ENCODE data around the gene SEZ6L.

The SEZ6L gene

GRCh38 chr22:26385164-26385563 lies 215.9 kb downstream of the SEZ6L start:
- Histone ChIP-seq H2AFZ (ENCODE audit: low read length) (no peak overlapping the region), H4K20me1 (ENCODE audit: insufficient read depth, low read length) (no peaks in the 10 kb centered on the region), H3K4me1 (ENCODE audit: insufficient read depth, low read length, severe bottlenecking) (peaks cover 10% of the 10 kb centered on the region), H3K4me2 (ENCODE audit: low read length) (no peak overlapping the region), H3K27ac (ENCODE audit: low read depth, low read length, poor library complexity, severe bottlenecking) (no peak overlapping the region), H3K9me3 (ENCODE audit: low read length) (no peaks in the 10 kb centered on the region), H3K4me3 (ENCODE audit: low read depth, low read length, poor library complexity, severe bottlenecking) (no peak overlapping the region), H3K36me3 (ENCODE audit: insufficient read depth, low read length) (no peaks in the 10 kb centered on the region), H3K9ac (ENCODE audit: low read length) (no peak overlapping the region), H3K79me2 (ENCODE audit: insufficient read depth, low read length) (no peaks in the 10 kb centered on the region), H3K9me2 (ENCODE audit: low read depth, low read length) (no peaks in the 10 kb centered on the region; the same call in 1 of the 2 replicates), H3K27me3 (ENCODE audit: insufficient read depth, low read length) (peaks cover 4% of the 10 kb centered on the region; the same call in 1 of the 2 replicates), H3F3A (ENCODE audit: insufficient read depth, low read length) (no peaks in the 10 kb centered on the region)
- no peak for TF ChIP-seq EZH2 (IDR thresholded peaks at IDR 0.05; ENCODE audit: borderline replicate concordance, low read length)
- TF ChIP-seq CTCF (IDR thresholded peaks at IDR 0.05; ENCODE audit: low read length), result no peak

DNA sequence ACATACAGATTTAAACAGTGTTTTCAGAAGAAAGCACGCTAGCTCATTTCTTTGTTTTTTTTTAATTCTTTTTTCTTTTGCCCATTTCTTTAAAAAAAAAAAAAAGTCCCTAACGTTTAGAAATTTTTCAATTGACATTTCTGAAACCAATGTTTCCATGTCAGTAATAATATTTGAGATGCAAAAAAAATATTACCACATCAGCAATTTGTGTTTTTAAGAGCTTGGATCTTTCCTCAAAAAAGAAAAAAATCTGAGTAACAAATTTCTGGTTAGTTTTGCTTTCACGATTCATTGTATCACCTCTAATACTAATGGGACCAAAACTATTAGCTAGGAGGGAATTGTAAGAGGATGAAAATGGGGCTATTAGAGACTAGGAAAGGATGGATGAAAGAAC lies 219.9 kb downstream of the SEZ6L start:
- peaks cover 4% of the 10 kb centered on the region; the same call in 1 of the 2 replicates for H3K27me3 ChIP-seq (ENCODE audit: insufficient read depth, low read length)
- peaks cover 10% of the 10 kb centered on the region for H3K4me1 ChIP-seq (ENCODE audit: insufficient read depth, low read length, severe bottlenecking)
- H3K9ac ChIP-seq (ENCODE audit: low read length), result no peak overlapping the region
- no peaks in the 10 kb centered on the region for H3K36me3 ChIP-seq (ENCODE audit: insufficient read depth, low read length)
- H4K20me1 ChIP-seq (ENCODE audit: insufficient read depth, low read length), result no peaks in the 10 kb centered on the region
- no peaks in the 10 kb centered on the region for H3K9me3 ChIP-seq (ENCODE audit: low read length)
- H3K4me2 ChIP-seq (ENCODE audit: low read length), result no peak overlapping the region
- H3K4me3 ChIP-seq (ENCODE audit: low read depth, low read length, poor library complexity, severe bottlenecking), result no peak overlapping the region
- H3F3A ChIP-seq (ENCODE audit: insufficient read depth, low read length), result no peaks in the 10 kb centered on the region
- H3K27ac ChIP-seq (ENCODE audit: low read depth, low read length, poor library complexity, severe bottlenecking), result no peak overlapping the region
- H3K9me2 ChIP-seq (ENCODE audit: low read depth, low read length), result no peaks in the 10 kb centered on the region; the same call in 1 of the 2 replicates
- TF ChIP-seq CTCF (IDR thresholded peaks at IDR 0.05; ENCODE audit: low read length) (no peak), EZH2 (IDR thresholded peaks at IDR 0.05; ENCODE audit: borderline replicate concordance, low read length) (no peak)
- H2AFZ ChIP-seq (ENCODE audit: low read length), result no peak overlapping the region
- no peaks in the 10 kb centered on the region for H3K79me2 ChIP-seq (ENCODE audit: insufficient read depth, low read length)

DNA sequence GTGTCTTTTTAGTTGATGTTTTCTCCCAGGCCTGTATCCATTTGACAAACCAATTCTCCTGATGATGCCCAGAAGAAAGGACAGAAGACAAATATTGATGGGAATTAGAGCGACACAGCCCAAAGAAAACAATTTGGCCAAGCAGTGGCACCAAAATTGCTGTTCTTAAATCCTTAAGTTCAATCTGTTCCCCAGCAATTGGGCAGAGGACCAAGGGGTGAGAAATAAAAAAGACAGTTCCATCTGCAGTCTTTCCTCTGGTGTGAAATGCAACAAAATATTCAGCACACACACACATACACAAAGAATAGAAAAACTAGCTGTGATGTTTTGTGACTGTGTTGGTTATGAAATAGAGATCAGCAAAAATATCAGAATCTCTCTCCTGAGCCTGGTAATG lies 221.8 kb downstream of the SEZ6L start:
- no peak overlapping the region for H3K4me3 ChIP-seq (ENCODE audit: low read depth, low read length, poor library complexity, severe bottlenecking)
- no peaks in the 10 kb centered on the region for H3K79me2 ChIP-seq (ENCODE audit: insufficient read depth, low read length)
- H3K36me3 ChIP-seq (ENCODE audit: insufficient read depth, low read length), result no peaks in the 10 kb centered on the region
- H3K27me3 ChIP-seq (ENCODE audit: insufficient read depth, low read length), result no peaks in the 10 kb centered on the region; the same call in 1 of the 2 replicates
- H2AFZ ChIP-seq (ENCODE audit: low read length), result no peak overlapping the region
- H3K9me3 ChIP-seq (ENCODE audit: low read length), result no peaks in the 10 kb centered on the region
- H3F3A ChIP-seq (ENCODE audit: insufficient read depth, low read length), result no peaks in the 10 kb centered on the region
- TF ChIP-seq CTCF (IDR thresholded peaks at IDR 0.05; ENCODE audit: low read length), result no peak
- no peak for TF ChIP-seq EZH2 (IDR thresholded peaks at IDR 0.05; ENCODE audit: borderline replicate concordance, low read length)
- no peak overlapping the region for H3K4me2 ChIP-seq (ENCODE audit: low read length)
- H3K27ac ChIP-seq (ENCODE audit: low read depth, low read length, poor library complexity, severe bottlenecking), result no peak overlapping the region
- no peaks in the 10 kb centered on the region for H4K20me1 ChIP-seq (ENCODE audit: insufficient read depth, low read length)
- H3K9me2 ChIP-seq (ENCODE audit: low read depth, low read length), result no peaks in the 10 kb centered on the region; the same call in 1 of the 2 replicates
- no peak overlapping the region for H3K9ac ChIP-seq (ENCODE audit: low read length)
- H3K4me1 ChIP-seq (ENCODE audit: insufficient read depth, low read length, severe bottlenecking), result peaks cover 6% of the 10 kb centered on the region
